NCI-H128 (cell line): ENCODE data around the gene EVA1C.
"Not testable (repeated sequence)": the region's sequence is repeated elsewhere in the genome, so short reads cannot be mapped to it uniquely, and the experiment has no call there.

ENCODE experiments used
- DNase-seq: peaks from one replicate; lab custom pipeline; 2025; ENCODE audit not compliant: unreplicated experiment; lab: John Stamatoyannopoulos, UW

EVA1C gene

DNA sequence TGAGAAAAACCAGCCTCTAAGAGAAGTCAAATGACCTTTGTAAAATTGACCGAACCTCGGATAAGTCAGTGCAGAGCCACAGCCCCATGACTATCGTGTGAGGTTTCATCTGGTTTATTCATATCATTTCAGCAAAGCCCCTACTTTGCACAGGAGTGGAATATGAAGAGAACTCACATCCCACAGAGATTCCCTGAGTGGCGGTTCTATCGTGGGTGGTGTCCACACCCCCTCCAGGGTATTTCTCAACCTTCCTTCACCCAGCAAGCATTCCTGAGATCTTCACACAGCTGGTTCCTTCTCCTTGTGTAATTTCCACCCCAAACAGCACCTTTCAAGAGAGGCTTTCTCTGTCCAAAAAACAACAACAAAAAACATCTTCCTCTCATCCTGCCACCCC, 47.5 kb downstream of the EVA1C start:
- no peak for DNase-seq

DNA sequence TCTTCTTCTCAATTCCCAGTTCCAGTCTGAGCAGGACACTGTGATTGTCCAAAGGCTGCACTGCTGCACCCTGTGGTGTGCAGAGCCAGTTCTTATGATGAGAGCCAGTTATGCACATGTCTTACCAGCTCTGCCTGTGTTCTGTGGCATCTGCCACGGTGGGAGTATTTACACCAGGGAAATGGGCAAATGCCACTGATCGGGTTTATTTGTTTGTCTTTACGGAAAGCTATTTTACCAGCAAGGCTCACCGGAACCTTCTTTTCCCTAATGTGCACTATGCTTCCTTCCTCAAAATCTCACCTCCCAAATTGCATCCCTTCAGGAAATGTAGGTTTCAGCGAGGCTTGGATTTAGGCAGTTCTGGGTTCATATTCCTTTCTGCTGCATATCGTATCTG, 49.0 kb downstream of the EVA1C start:
- no peak for DNase-seq

DNA sequence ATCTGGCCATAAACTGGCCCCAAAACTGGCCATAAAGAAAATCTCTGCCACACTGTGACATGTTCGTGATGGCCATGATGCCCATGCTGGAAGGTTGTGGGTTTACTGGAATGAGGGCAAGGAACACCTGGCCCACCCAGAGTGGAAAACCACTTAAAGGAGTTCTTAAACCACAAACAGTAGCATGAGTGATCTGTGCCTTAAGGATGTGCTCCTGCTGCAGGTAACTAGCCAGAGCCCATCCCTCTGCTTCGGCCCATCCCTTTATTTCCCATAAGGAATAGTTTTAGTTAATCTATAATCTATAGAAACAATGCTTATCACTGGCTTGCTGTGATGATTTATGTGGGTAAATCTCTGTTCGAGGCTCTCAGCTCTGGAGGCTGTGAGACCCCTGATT, 50.1 kb downstream of the EVA1C start:
- not testable (repeated sequence) for DNase-seq

DNA sequence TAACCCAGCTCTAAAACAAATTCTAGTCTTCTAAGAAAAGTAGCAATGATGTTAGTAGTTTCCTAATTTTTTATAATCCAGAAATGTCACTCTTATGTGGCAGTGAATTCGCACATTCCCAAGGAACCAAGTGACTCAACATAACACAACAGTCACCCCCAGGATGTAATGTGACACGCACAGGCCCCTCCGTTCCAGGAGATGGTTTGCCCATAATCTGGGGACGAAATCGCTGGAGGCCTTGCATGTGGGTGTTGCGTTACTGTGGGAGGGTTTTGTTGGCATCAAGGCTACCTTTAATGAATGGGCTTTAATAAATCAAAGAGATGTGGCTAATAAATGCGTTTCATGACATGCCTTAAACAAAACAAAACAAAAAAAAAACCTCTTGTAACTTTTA, 50.9 kb downstream of the EVA1C start:
- DNase-seq = no peak

DNA sequence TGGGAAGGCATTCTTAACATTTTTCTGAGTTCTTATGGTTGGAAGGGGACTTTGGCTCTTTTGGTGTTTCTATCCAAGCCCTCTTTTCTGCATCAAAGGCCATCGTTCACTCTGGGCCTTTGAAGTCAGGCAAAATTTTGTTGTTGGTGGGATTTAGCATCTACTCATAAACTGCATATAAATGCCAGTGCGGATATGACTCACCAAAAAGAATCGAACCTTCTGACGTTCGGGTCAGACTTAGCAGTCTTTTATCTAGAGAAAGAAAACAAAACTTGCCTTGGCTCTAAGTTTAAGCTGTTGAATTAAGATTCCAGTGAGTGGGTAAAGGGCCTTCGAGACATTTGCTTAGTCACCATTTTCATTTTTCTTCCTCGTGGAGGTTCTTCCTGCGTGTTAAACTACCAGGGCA, 51.4 kb downstream of the EVA1C start:
- DNase-seq = no peak

DNA sequence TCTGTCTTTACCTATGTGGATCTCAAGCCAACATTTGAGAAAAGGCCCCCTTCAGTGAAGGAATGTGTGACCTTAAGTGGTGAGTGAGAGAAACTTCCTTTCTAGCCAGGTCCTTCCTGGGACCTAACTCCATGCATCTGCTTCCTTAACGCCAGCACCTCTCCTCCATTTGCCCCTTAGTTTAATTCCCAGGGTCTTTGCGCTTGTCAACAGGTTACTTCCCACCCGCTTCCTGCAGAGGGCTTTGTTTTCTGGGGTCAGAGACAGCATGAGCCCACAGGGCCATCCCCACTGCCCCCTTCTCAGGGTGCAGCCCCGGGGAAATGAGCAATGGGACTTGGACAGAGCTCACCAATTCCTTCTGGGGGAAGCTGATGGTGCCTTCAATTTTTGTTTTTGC, 54.8 kb downstream of the EVA1C start:
- DNase-seq = no peak

DNA sequence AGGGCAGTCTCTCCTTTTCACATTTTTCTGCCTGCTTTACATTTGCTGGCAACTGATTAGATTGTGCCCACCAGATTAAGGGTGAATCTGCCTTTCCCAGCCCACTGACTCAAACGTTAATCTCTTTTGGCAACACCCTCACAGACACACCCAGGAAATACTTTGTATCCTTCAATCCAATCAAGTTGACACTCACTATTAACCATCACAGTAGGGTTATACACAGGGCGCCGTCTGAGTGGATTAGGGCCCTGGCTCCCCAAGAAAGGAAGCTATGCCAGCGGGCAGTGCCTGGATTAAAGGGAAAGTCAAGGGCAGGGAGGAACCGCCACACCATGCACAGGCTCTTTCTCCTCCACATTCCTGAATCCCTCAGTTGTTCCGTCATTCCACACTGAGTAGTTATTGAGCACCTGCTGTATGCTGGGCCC, 56.2 kb downstream of the EVA1C start:
- DNase-seq = no peak

DNA sequence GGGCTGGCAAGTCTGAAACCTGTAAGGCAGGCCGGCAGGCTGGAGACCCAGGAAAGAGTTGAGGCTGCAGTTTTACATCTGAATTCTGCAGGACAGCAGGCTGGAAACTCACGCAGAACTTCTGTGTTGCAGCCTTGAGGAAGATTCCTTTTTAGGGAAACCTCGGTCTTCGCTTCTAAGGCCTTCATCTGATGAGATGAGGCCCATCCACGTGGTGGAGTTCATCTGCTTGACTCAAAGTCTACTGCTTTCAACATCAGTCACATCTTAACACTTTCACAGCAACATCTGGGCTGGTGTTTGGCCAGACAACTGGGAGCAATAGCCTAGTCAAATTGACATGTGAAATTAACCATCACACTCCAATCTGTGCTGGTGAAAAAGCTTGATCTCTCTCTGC, 57.1 kb downstream of the EVA1C start:
- DNase-seq = no peak

DNA sequence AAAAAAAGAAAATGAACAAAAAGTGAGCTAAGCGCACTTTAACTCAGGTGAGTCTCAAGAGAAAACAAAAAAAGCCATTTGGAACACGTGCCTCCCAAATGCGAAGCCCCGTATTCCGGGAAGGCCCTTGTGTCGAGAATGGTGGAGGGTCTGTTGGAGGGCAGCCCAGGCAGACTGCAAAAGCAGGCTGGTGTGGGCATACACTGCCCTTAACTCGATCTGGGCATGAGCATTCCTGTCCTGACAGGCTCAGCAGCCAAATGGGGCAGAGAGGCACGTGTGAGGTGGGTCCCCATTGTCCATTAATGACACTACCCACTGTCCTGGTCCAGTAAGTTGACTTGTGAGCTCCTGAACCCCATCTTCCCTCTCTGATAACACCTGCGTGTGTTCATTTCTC, 57.7 kb downstream of the EVA1C start:
- DNase-seq = no peak

DNA sequence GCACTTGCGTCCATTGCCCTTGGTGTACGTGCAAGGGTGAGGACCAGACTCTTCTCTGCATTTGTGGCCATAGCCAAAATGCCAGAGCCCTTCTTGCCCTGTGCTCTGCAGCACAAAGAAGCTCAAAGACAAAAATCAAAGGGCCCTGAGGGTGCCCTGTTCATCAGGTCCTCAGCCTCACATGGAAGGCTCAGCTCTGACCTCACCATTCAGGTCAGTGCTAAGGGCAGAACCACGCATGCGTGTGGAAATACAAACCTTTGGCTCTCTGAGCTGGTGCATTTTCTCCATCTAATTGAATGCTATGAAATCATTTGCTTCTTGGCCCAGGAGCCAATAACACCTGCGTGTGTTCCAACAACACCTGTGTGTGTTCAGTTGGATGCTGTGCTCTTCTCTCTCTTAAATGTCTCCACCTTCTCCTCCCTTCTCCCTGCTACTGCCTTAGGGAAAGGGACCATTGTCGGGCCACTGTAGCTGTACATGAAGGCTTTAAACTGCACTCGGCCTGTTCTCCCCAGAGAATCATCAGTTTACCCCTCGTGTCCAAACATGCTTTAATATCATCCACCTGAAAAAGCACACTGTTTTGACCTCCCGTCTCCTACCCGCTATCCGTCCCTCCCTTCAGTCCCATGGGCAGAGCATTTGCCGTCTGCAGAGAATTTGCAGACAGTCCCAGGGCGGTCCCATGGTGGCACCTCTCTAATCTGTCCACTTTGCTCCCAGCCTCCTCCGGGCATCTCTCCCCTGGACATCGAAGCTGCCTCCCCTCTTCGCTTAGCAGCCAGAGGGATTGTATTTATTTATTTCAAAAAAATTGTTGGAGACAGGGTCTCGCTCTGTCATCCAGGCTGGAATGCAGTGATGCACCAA, 60.6 kb downstream of the EVA1C start:
- DNase-seq = no peak

DNA sequence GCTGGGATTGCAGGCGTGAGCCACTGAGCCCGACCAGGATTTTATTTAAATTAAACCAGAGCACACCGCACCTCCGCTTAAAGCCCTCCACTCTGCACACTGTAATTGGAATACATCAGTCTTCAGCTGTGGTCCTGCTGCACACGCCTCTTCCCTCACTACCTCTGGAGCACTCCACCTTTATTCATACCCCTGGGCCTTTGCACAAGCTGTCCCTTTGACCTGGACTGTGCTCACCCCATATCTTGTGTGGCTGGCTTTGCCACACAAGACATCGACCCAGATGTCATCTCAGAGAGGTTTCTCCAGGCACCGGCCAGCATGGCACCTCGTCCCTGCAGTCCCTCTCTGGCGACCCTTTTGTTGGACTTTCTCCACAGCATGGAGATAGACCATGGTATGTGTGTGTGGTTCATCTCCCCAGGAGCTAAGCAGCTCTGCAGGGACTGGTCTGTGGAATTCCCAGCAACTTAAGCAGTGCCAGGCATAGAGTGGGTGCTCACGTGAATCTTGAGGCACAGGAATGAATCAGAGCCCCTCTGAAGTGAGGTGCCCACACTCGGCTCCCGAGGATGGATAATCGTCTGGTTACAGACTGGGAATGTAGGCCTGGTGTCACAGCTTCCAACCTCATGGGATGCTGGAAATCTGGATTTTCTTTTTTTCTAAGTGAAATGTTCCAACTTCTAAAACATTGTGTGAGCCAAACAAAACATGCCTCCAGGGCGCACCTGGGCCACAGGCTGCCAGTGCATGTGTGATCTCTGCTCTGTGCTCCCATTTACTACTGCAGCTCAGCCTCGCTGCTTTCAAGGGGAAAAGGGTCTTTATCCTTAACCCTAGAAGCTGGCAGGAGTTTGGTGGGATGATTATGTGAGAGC, 61.9 kb downstream of the EVA1C start:
- DNase-seq = no peak

DNA sequence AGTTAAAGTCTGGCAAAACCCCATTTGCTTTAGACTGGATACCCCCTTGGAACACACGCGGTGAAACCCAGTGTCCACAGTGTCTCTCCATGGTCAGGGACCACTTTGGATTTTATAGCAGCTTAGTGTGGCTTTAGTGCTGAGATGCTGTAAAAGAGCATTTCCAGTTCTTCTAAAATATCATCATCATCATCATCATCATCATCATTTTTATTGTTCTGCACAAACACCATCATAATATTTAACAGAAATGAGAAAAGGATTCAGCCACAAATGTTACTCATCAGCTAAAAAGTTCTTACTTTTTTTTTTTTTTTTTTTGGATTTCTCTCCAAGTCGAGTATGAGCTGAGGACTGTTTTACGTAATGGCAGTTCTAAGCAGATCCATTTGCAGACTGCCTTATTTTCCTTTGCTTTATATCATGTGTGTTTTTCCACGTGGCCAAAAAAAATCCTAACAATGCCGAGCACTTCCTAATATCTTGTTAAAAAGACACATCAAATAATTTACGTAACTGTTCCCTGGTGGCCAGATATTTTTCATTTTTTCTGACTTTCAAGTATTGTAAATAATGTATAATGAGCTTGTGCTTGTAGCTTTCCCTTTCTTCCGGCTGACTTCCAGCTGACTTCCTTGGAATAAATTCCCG, 62.8 kb downstream of the EVA1C start:
- DNase-seq = no peak

DNA sequence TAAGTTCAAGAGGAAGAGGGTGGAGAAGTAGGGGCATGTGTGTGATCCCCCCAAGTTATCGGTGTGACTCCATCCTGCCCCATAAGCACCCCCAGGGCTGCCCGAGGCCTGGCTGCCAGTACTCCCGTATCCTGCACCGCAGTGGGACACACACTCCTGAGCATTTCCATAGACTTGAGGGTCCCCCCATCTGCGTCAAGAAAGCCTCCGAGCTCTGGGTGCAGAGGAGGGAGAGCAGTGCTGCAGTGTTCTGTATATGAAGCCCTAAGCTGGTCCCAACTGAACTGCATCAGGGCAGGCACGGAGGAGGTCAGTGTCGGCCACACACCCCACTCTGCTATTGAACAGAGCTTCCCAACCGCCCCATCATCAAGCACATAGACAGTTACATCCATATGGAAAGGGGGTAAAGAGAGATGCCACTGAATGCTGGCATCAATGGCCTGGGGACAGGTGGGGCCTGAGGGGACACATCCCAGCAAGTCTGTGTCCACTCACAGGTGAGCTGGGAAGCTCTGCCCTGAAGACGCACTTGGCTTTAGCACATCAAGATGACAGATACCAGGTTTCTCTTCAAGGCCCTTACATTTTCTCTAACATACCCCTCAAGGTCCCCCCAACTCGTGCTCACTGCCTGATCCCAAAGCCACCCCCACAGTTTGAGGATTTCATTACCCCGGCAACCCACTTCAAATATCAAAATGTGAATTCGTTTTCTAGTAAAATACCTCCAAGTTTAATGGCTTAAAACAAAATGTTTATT, 64.3 kb downstream of the EVA1C start:
- DNase-seq = no peak

DNA sequence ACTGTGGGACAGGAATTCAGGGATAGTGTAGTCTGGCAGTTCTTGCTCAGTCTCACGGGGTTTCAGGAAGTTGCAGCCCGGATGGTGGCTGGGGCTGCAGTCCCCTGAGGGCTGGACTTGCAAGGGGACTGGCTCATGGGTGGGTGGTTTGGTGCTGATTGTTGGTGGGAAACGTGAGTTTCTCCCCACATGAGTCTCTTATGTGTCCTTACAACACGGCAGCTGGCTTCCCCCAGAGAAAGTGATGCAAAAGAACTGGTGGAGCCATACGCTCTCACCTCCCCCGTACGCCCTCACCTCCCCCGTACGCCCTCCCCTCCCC, 64.9 kb downstream of the EVA1C start:
- no peak for DNase-seq

DNA sequence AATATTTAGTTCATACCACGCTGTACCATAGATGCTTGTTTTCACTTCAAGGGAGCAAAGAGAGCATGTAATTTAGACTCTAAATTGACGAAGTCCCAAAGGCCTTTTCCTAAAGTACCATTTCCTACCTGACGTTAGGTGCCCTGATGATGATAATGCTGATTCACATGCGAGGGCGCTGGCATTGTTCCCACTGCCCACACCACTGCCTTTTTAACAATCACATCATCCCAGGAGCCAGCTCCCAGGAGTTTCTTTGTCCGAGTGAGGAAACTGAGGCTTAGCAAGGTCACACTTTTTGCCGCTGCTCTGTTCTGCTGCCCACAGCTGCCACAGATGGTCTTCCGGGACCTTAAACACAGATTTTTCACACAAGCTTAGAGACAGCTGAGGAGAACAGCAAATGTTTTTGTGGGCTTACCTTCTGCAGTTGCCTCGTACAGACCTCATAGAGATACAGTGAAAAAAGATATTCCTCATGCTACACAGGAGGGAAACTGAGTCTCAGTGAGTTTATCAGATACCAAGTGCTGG, 69.4 kb downstream of the EVA1C start:
- DNase-seq = no peak

DNA sequence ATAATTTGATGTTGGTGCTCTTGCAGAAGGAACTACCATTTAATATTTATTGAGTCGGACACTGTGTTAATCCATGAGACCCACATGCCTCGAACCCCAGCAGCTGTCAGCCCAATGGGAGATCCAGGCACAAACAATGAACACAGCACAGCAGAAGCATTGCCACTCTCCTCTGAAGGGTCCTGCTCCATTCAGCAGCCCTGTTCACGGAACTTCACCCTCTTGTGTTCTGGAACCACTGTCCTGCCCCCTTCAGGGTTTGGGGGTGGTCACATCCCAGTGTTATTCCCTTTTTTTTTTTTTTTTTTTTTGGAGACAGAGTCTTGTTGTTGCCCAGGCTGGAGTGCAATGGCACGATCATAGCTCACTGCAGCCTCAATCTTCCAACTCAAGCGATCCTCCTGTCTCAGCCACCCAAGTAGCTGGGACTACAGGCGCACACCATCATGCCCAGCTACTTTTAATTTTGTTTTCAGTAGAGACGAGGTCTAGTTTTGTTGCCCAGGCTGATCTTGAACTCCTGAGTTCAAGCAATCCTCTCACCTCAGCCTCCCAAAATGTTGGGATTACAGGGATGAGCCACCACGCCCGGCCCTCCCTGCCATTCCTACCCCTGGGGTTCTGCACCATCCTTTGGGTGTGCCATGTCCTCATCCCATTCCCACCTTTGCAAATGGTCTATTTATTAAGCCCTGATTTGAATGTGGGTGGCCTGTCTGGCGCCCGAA, 70.2 kb downstream of the EVA1C start:
- no peak for DNase-seq

DNA sequence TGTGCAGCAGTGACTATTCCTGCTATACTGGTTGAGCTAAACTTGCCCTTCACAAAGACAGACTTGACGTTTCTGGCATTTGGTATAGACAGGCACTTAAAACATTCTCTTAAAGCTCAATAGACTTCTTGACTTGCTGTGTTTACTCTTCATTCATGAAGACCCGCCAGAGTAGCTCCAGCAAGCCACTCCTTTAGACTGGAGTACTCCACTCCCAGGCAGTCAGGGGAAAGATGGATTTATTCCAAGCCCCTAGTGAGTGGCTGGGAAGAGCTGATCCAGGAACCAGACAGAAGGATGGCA, 70.7 kb downstream of the EVA1C start:
- DNase-seq = no peak

DNA sequence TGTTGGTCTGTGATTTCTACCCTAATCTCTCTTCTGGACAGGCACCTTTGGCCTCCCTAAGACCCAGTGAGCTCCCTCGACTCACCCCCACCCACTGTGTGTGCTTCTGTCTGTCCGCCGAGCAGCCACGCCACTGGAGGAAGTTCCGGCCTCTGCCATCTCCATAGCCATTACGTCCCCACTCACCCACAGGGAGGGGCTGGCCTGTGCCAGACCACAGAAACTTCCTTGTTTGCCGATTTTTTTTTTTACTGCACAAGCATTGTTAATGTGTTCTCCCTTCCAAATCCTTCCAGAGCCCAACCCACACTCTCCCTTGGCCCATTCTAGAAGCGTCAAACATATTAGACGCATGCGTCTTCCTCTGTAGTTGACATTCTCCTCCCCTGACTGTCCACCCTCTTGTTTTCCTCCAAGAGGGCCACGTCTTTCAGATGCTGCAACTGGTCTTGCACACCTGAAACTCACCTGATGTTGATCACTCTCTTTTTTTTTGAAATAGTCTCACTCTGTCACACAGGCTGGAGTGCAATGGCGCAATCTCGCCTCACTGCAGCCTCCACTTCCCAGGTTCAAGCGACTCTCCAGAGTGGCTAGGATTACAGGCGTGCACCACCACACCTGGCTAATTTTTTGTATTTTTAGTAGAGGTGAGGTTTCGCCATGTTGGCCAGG, 72.3 kb downstream of the EVA1C start:
- DNase-seq = no peak

DNA sequence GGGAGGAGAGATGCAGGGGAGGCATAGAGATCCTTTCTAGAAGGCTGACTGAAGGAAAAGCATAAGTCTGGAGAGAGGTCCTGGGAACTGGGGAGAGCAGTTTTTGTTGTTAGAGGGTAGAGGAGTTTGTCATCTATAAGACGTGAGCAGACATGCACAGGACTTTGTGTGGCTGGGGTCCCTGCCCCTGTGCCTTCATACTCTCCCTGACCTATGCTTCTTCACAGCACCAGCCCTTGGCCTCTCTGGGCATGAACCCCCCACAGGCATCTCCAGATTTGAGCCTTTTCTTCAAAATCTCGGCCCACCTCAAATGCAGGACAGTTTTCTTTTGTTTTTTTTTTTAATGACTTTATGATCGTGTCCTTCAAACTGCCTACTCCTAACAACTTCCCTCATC, 79.9 kb downstream of the EVA1C start:
- DNase-seq = no peak
